MV-4-11 (cell line): ENCODE results near the gene MAN2B2.
A peak's percentile ranks its signal among the peaks of the same experiment; 100 is the strongest.

Experiments used
- DNase-seq: peaks from one replicate; lab custom pipeline; 2025; lab: John Stamatoyannopoulos, UW

Gene MAN2B2

GRCh38 chr4:6546681-6547447 is 28.1 kb upstream of the MAN2B2 start:
- peak; percentile 46 for DNase-seq

GRCh38 chr4:6548201-6548881 is 26.6 kb upstream of the MAN2B2 start:
- DNase-seq: peak; percentile 24

GRCh38 chr4:6548882-6549230 is 26.1 kb upstream of the MAN2B2 start:
- no peak for DNase-seq

GRCh38 chr4:6549445-6549844 is 25.5 kb upstream of the MAN2B2 start:
- no peak for DNase-seq

- no peak for DNase-seq
These were observed 24.9 kb upstream of the MAN2B2 start for GRCh38 chr4:6549890-6550620.

GRCh38 chr4:6550821-6551220 is 24.2 kb upstream of the MAN2B2 start:
- no peak for DNase-seq

GRCh38 chr4:6551660-6552059 is 23.3 kb upstream of the MAN2B2 start:
- no peak for DNase-seq

GRCh38 chr4:6555519-6555918 is 19.5 kb upstream of the MAN2B2 start:
- DNase-seq: no peak

GRCh38 chr4:6556263-6556662 is 18.7 kb upstream of the MAN2B2 start:
- DNase-seq: no peak

GRCh38 chr4:6557185-6557584 is 17.8 kb upstream of the MAN2B2 start:
- no peak for DNase-seq

GRCh38 chr4:6557856-6558255 is 17.1 kb upstream of the MAN2B2 start:
- DNase-seq: no peak

GRCh38 chr4:6560416-6561172 is 14.4 kb upstream of the MAN2B2 start:
- DNase-seq: no peak

- DNase-seq: no peak
These were observed 13.8 kb upstream of the MAN2B2 start for GRCh38 chr4:6561173-6561516.

- no peak for DNase-seq
These were observed 13.2 kb upstream of the MAN2B2 start for GRCh38 chr4:6561706-6562371.

GRCh38 chr4:6562931-6563901 is 11.8 kb upstream of the MAN2B2 start:
- DNase-seq: no peak

- no peak for DNase-seq
These were observed 10.9 kb upstream of the MAN2B2 start for GRCh38 chr4:6563935-6564645.

- DNase-seq: no peak
These were observed 9.1 kb upstream of the MAN2B2 start for GRCh38 chr4:6565691-6566390.

- DNase-seq: no peak
These were observed 8.4 kb upstream of the MAN2B2 start for GRCh38 chr4:6566391-6567190.

GRCh38 chr4:6567218-6567617 is 7.8 kb upstream of the MAN2B2 start:
- no peak for DNase-seq
